HUES48 (cell line): ENCODE data around the gene OSMR.
A peak's percentile ranks its signal among the peaks of the same experiment; 100 is the strongest.
"Not testable (repeated sequence)": the region's sequence is repeated elsewhere in the genome, so short reads cannot be mapped to it uniquely, and the experiment has no call there.

Source experiments
- H3K27ac ChIP-seq: one replicate; pipeline ENCODE4 v1.7.0; 2013; ENCODE audit warnings: low read depth, low read length, inconsistent platforms
- H3K27me3 ChIP-seq: 2 replicates; pipeline ENCODE4 v1.6.1; 2013; ENCODE audit warnings: mild to moderate bottlenecking, low read length; ENCODE audit not compliant: control insufficient read depth, insufficient read depth
- H3K36me3 ChIP-seq: 2 replicates; pipeline ENCODE4 v1.6.1; 2013; ENCODE audit warnings: low read length; ENCODE audit not compliant: control insufficient read depth, insufficient read depth
- H3K4me1 ChIP-seq: 2 replicates; pipeline ENCODE4 v1.6.1; 2013; ENCODE audit warnings: mild to moderate bottlenecking, low read length; ENCODE audit not compliant: control insufficient read depth, insufficient read depth
- H3K4me3 ChIP-seq: 2 replicates; pipeline ENCODE4 v1.5.1; 2013; ENCODE audit warnings: mild to moderate bottlenecking, low read depth, low read length
- H3K9ac ChIP-seq: 2 replicates; pipeline ENCODE4 v1.6.1; 2013; ENCODE audit warnings: mild to moderate bottlenecking, low read depth, low read length, moderate library complexity
- H3K9me3 ChIP-seq: 2 replicates; pipeline ENCODE4 v1.6.1; 2013; ENCODE audit warnings: low read length; ENCODE audit not compliant: control insufficient read depth, insufficient read depth

Gene OSMR

GRCh38 chr5:38831909-38832308 is 13.9 kb upstream of the OSMR start:
- Histone ChIP-seq H3K9ac (no peak overlapping the region), H3K27ac (no peak overlapping the region), H3K36me3 (no peaks in the 10 kb centered on the region), H3K4me1 (no peaks in the 10 kb centered on the region), H3K27me3 (no peaks in the 10 kb centered on the region), H3K4me3 (no peak overlapping the region), H3K9me3 (no peaks in the 10 kb centered on the region)

- Histone ChIP-seq H3K4me3 (no peak overlapping the region), H3K27me3 (no peaks in the 10 kb centered on the region), H3K4me1 (no peaks in the 10 kb centered on the region), H3K27ac (no peak overlapping the region), H3K9ac (no peak overlapping the region), H3K36me3 (no peaks in the 10 kb centered on the region), H3K9me3 (no peaks in the 10 kb centered on the region)
Observed at GRCh38 chr5:38832810-38833209, 13.0 kb upstream of the OSMR start.

GRCh38 chr5:38835887-38836286 is 9.9 kb upstream of the OSMR start:
- Histone ChIP-seq H3K9me3 (no peaks in the 10 kb centered on the region), H3K27ac (no peak overlapping the region), H3K27me3 (no peaks in the 10 kb centered on the region), H3K4me3 (no peak overlapping the region), H3K4me1 (no peaks in the 10 kb centered on the region), H3K9ac (no peak overlapping the region), H3K36me3 (no peaks in the 10 kb centered on the region)

- H3K4me1 ChIP-seq: no peaks in the 10 kb centered on the region
- H3K36me3 ChIP-seq: no peaks in the 10 kb centered on the region
- H3K27me3 ChIP-seq: no peaks in the 10 kb centered on the region
- no peaks in the 10 kb centered on the region for H3K9me3 ChIP-seq
- H3K9ac ChIP-seq: no peak overlapping the region
- no peak overlapping the region for H3K4me3 ChIP-seq
- no peak overlapping the region for H3K27ac ChIP-seq
Observed at GRCh38 chr5:38837416-38837815, 8.4 kb upstream of the OSMR start.

- Histone ChIP-seq H3K27me3 (no peaks in the 10 kb centered on the region), H3K4me1 (no peaks in the 10 kb centered on the region), H3K9ac (no peak overlapping the region), H3K4me3 (no peak overlapping the region), H3K27ac (no peak overlapping the region), H3K9me3 (no peaks in the 10 kb centered on the region), H3K36me3 (no peaks in the 10 kb centered on the region)
Observed at GRCh38 chr5:38837932-38838331, 7.9 kb upstream of the OSMR start.

GRCh38 chr5:38843665-38844064 is 2.1 kb upstream of the OSMR start:
- peaks cover 9% of the 10 kb centered on the region; the same call in 1 of the 2 replicates for H3K4me1 ChIP-seq
- H3K27me3 ChIP-seq: peaks cover 42% of the 10 kb centered on the region
- no peaks in the 10 kb centered on the region for H3K9me3 ChIP-seq
- no peak overlapping the region for H3K9ac ChIP-seq
- H3K36me3 ChIP-seq: no peaks in the 10 kb centered on the region
- H3K4me3 ChIP-seq: no peak overlapping the region
- no peak overlapping the region for H3K27ac ChIP-seq

GRCh38 chr5:38846379-38847011 is 683 bp downstream of the OSMR start:
- H3K4me1 ChIP-seq: peaks cover 9% of the 10 kb centered on the region; the same call in 1 of the 2 replicates
- no peaks in the 10 kb centered on the region for H3K9me3 ChIP-seq
- no peaks in the 10 kb centered on the region for H3K36me3 ChIP-seq
- peak overlapping the region; percentile 72 for H3K4me3 ChIP-seq
- peaks cover 42% of the 10 kb centered on the region for H3K27me3 ChIP-seq
- no peak overlapping the region for H3K27ac ChIP-seq
- H3K9ac ChIP-seq: 0 out of 2 replicates have a peak overlapping the region, but pooled peaks have one; percentile 33

GRCh38 chr5:38847559-38848347 is 1.9 kb downstream of the OSMR start:
- Histone ChIP-seq H3K9me3 (no peaks in the 10 kb centered on the region), H3K27me3 (peaks cover 42% of the 10 kb centered on the region), H3K4me1 (peaks cover 9% of the 10 kb centered on the region; the same call in 1 of the 2 replicates), H3K27ac (no peak overlapping the region), H3K36me3 (no peaks in the 10 kb centered on the region), H3K4me3 (no peak overlapping the region), H3K9ac (no peak overlapping the region)

- H3K9ac ChIP-seq: no peak overlapping the region
- H3K36me3 ChIP-seq: no peaks in the 10 kb centered on the region
- no peaks in the 10 kb centered on the region for H3K9me3 ChIP-seq
- peaks cover 42% of the 10 kb centered on the region for H3K27me3 ChIP-seq
- H3K27ac ChIP-seq: no peak overlapping the region
- H3K4me1 ChIP-seq: peaks cover 9% of the 10 kb centered on the region; the same call in 1 of the 2 replicates
- no peak overlapping the region for H3K4me3 ChIP-seq
Observed at GRCh38 chr5:38848637-38849036, 2.8 kb downstream of the OSMR start.

- H3K4me3 ChIP-seq: not testable (repeated sequence)
Observed at GRCh38 chr5:38851640-38852039, 5.8 kb downstream of the OSMR start.

GRCh38 chr5:38853753-38854470 is 8.1 kb downstream of the OSMR start:
- no peaks in the 10 kb centered on the region for H3K9me3 ChIP-seq
- no peaks in the 10 kb centered on the region for H3K4me1 ChIP-seq
- no peak overlapping the region for H3K9ac ChIP-seq
- H3K4me3 ChIP-seq: no peak overlapping the region
- no peak overlapping the region for H3K27ac ChIP-seq
- no peaks in the 10 kb centered on the region for H3K27me3 ChIP-seq
- no peaks in the 10 kb centered on the region for H3K36me3 ChIP-seq

More at GRCh38 chr5:38851640-38852039, 5.8 kb downstream of the OSMR start:
- H3K36me3 ChIP-seq, H3K4me1 ChIP-seq, H3K27ac ChIP-seq, H3K9me3 ChIP-seq, H3K9ac ChIP-seq: not testable (repeated sequence)
- peaks cover 19% of the 10 kb centered on the region for H3K27me3 ChIP-seq
